GM18520 (cell line): ENCODE data around the gene HGFAC.

Source experiments
- ATAC-seq: cut with Tn5 transposase; IDR thresholded peaks from one replicate; pipeline ENCODE4 v1.9.1; 2021; ENCODE audit not compliant: unreplicated experiment

HGFAC gene

DNA sequence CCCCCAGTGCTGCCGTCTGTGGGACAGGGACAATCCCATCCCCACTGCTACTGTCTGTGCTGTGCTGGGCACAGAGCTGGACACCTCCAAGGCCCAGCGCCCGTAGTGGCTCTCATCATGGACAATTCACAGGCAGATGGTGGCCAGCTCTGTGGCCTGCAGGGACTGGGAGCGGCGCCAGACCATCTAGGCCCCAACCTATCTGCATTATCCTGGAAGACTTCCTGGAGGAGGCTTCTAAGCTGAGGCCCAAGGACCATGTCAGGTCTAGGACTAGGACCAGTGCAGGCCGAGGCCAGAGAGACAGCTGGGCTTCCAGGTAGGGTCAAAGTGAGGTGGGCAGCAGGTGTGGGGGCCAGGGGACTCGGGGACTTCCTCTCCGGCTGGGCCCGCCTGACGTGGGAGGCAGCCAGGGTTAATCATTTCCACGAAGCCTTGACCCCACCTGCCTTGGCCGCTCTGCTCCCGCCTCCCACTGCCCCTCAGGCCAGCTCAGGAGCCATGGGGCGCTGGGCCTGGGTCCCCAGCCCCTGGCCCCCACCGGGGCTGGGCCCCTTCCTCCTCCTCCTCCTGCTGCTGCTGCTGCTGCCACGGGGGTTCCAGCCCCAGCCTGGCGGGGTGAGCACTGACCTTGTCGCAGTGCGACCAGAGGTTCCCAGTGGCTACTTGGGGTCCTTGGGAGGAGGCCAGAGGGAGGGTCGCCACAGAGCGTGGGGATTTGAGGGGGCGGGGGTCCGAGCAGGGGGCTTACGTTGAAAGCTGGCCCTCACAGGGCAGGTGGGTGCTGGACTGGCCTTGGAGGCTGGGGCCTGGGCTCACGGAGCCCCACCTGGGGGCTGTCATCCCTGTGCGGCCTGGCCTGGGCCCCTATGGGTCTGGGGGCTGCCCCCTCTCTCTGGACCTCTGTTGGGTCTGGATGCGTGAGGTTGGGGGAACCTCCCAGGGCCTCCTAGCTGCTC lies at the start of gene HGFAC:
Gene HGFAC, plus strand, starts transcription at position 468 of the 959 bp plus-strand sequence. Its CDS starts 34 bp downstream, at position 502.
- ATAC-seq = no peak

DNA sequence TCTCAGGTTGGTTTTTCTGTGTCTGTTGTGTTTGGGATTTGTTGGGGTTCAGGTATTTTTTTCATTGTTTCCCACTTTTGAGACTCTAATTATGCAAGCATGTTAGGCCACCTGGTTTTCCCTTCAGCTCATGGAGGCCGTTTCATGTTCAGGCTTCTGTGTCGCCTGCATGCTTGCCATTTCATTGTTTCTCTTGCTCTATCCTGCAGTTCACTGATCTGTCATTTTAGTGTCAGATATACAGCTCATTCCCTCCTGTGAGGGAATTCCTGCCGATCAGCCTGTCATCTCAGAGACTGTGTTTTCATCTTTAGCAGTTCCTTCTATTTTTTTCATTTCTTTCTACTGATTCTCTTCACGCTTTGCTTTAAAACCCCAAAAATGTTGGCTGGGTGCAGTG lies 49.4 kb upstream of the HGFAC start:
- ATAC-seq = no peak

DNA sequence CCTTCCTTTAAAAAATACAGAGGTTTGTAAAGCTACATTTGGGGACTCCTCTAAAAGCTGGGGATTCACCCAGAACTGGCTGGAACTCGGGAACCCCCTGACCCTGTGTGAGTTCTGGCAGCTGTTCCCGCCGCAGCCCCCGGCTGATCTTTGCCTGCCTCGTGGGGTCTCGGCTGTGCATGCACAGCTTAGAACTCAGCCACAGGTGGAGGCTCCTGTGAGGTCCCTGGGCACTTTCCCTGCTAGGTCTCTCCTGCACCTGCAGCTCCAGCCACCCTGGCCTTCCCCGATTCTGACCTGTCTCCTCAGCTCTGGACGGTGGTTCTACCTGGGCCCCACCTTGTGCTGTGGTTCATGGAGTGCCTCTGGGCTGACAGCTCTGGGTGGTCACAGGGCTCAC lies 48.6 kb upstream of the HGFAC start:
- ATAC-seq = no peak

DNA sequence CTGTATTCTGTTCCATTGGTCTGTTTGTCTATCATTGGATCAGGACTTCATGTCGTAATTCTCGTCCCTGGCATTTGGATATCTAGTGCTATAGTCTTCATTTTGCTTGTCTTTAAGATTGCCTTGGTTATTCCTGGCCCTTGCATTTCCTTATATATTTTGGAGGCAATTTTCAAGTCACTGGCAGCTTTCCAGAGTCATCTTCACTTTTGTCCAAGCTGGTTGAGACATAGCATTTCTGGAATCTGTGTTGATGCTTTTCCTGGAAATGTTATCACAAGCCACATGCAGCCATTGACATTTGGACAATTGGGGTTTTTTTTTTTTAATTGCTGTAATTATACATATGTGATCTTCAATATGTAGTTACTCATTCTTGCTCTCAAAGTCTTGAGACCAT lies 45.2 kb upstream of the HGFAC start:
- no peak for ATAC-seq

- ATAC-seq = no peak
Measured at GRCh38 chr4:3397128-3397527, 44.6 kb upstream of the HGFAC start.

- no peak for ATAC-seq
Measured at GRCh38 chr4:3399277-3400194, 42.2 kb upstream of the HGFAC start.

DNA sequence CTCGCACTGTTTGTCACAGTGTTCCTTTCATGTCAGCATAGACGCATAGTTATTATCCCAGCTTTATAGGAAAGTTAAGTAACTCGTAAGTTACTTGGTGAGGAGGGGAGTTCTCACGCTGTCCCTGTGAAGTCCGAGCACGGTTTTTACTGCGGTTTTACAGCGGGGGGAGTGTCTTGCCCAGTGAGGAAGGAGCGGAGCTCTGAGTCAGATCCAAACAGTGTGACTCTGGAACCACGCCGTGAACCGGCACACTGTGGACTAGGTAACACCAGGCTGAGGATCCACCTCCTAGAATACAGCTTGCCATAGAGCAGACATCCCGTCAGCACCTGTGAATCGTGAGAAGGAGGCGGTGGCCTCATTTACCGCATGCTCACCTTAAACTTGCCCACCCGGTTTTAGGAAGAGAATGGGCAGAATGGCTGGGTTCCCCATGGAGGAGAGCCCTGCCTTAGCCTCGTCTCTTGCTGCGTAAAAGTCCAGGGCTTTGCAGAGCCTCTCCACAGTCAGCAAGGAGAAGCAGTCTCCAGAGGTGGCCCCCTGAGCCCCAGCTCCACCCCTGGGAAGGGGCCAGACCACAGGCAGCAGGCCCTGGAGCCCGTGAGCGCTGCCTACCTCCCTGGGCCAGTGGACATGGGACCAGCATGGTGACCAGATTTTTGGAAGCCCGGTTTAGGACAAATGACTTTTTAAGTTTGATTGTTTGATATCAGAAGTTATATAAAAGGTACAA lies 40.2 kb upstream of the HGFAC start:
- ATAC-seq = no peak

- ATAC-seq = no peak
Measured at GRCh38 chr4:3402491-3403347, 39.0 kb upstream of the HGFAC start.

- no peak for ATAC-seq
Measured at GRCh38 chr4:3403348-3403906, 38.3 kb upstream of the HGFAC start.

DNA sequence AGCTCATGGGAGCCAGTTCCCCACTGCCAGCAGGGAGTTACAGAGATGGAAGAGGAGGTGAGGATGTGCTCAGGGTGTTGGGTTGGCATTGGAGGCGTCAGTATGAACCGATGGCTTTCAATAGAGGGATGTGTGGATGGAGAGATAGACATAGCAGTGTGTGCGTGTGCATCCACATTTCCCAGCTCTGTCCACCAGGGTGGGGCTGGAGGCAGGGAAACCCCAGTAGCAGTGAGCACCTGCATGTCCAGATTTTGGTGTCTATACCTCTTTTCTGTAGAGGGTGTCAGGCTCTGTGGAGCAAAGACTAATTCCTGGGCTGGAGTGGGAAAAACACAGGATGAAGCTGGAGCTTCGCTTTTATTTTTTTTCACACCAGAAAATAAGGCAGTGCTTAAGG lies 37.2 kb upstream of the HGFAC start:
- ATAC-seq = no peak

- ATAC-seq = no peak
Measured at GRCh38 chr4:3405176-3405575, 36.6 kb upstream of the HGFAC start.

DNA sequence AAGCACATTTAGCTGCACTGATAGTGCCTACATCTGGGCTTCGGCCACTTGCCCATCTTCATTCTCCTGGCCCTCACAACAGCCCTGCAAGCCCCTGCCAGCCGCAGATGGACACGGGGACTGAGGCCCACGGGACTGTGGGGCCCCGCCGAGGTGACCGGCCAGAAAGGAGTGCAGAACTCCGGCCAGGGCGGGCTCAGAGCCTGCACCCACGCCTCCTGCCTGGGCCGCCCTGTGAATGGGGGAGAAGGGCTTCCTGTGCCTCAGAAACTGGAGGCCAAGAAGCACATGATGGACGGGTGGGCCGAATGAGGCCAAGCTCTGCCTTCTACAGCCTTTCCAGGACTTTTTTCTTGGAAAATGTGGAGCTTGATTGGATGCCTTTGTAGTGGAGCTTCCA lies 35.7 kb upstream of the HGFAC start:
- ATAC-seq = no peak

GRCh38 chr4:3406431-3406830 lies 35.3 kb upstream of the HGFAC start:
- no peak for ATAC-seq

DNA sequence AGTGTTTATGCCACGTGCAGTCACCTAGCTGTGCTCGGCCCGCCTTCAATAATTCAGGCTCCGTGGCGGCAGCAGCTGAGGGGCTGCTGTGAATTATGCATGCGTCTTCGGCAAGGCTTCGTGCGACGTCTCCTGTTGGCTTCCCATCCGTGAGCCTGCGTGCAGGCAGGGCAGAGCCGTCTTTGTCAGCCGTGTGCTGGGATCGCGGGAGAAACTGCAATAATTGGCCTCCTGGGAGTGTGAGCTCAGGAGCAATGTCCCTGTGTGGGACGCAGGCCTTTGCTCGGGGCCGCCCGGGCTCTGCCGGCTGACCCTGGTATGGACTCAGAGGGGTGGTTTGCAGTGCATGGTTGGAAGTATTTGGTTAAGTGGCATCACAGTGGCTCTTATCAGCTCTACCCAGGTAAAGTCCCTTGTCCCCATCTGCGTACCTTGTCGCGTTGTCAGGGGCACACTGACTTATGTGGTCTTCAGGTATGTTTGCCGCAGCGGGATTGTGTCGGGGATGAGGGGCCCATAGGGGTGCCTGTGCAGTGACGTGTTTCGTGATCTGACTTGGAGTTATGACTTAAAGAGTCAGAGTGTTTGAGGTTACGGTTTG lies 34.5 kb upstream of the HGFAC start:
- ATAC-seq = no peak

GRCh38 chr4:3407930-3408792 lies 33.6 kb upstream of the HGFAC start:
- ATAC-seq = no peak

GRCh38 chr4:3408793-3409330 lies 32.9 kb upstream of the HGFAC start:
- ATAC-seq = no peak

DNA sequence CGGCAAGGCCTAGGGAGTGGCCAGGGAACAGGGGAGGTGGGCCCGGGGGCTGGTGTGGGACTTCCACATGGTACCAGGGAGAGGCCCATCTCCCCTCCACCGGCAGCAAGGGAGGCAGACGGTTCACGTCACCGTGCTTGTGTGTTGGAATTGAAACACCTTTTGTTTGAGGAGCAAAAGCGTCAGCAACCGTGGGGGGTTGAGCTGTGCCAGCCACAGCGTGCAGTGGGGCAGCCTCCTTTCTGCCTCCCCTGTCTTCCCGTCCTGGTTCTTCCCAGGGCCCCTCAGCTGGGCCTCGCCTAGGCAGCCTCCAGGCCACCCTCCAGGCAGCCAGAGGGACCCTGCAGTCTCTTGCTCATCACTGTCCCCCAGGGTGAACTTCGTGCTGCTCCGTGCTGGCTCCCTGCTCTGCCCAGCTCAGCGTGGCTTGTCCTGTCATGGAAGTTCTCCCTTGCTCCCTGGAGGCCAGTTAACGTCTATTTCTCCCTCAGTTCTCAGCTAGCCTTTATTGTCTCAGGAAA lies 32.1 kb upstream of the HGFAC start:
- no peak for ATAC-seq
